ENCODE results near the gene GNPTAB.

The GNPTAB gene

GRCh38 chr12:101779626-101780025 lies 51.1 kb downstream of the GNPTAB start:
- DNase-seq (ENCODE audit: extremely low spot score): no peak
- ChIA-PET CTCF (interaction anchor here (1.0 kb wide), 1 partner anchor 51 kb away, joined by 3 read pairs; no protein-coding TSS in a partner anchor), POLR2A (interaction anchor here (0.9 kb wide), 1 partner anchor 51 kb away, joined by 3 read pairs; the partner anchor contains the start of gene GNPTAB)
- TF ChIP-seq L3MBTL2 (conservative IDR thresholded peaks at IDR 0.05): no peak
- TF ChIP-seq FOXK2 (IDR thresholded peaks at IDR 0.05): no peak
- no peak for TF ChIP-seq BHLHE40 (IDR thresholded peaks at IDR 0.05; ENCODE audit: borderline replicate concordance)
- no peak for TF ChIP-seq SUZ12 (IDR thresholded peaks at IDR 0.05)
- TF ChIP-seq CTBP1 (IDR thresholded peaks at IDR 0.05; ENCODE audit: borderline replicate concordance): no peak

- ChIA-PET CTCF (interaction anchor here (1.0 kb wide), 1 partner anchor 51 kb away, joined by 3 read pairs; no protein-coding TSS in a partner anchor), POLR2A (no interaction called here)
- no peak for DNase-seq (ENCODE audit: extremely low spot score)
- no peak for TF ChIP-seq PKNOX1 (IDR thresholded peaks at IDR 0.05)
- TF ChIP-seq LEF1 (IDR thresholded peaks at IDR 0.05; ENCODE audit: borderline replicate concordance): no peak
- no peak for TF ChIP-seq SP1 (IDR thresholded peaks at IDR 0.05)
- no peak for TF ChIP-seq CTBP1 (IDR thresholded peaks at IDR 0.05; ENCODE audit: borderline replicate concordance)
- TF ChIP-seq ARNT (IDR thresholded peaks at IDR 0.05): no peak
Measured at GRCh38 chr12:101779200-101779599, 51.6 kb downstream of the GNPTAB start.

- CTCF ChIA-PET: no interaction called here
- TF ChIP-seq FOXK2 (IDR thresholded peaks at IDR 0.05): no peak
- TF ChIP-seq CTBP1 (IDR thresholded peaks at IDR 0.05; ENCODE audit: borderline replicate concordance): no peak
- no peak for TF ChIP-seq ZNF384 (IDR thresholded peaks at IDR 0.05)
- no peak for TF ChIP-seq TARDBP (IDR thresholded peaks at IDR 0.05)
- TF ChIP-seq NFRKB (IDR thresholded peaks at IDR 0.05): no peak
- TF ChIP-seq HDGF (IDR thresholded peaks at IDR 0.05; ENCODE audit: borderline replicate concordance): no peak
- no peak for TF ChIP-seq BHLHE40 (IDR thresholded peaks at IDR 0.05; ENCODE audit: borderline replicate concordance)
- no peak for TF ChIP-seq SUZ12 (IDR thresholded peaks at IDR 0.05)
- TF ChIP-seq LEF1 (IDR thresholded peaks at IDR 0.05; ENCODE audit: borderline replicate concordance): no peak
- TF ChIP-seq ELF4 (IDR thresholded peaks at IDR 0.05): no peak
- no peak for TF ChIP-seq FOXM1 (IDR thresholded peaks at IDR 0.05; ENCODE audit: borderline replicate concordance)
- TF ChIP-seq SP1 (IDR thresholded peaks at IDR 0.05): no peak
- no peak for TF ChIP-seq L3MBTL2 (conservative IDR thresholded peaks at IDR 0.05)
- no peak for TF ChIP-seq FOXA1 (IDR thresholded peaks at IDR 0.05)
- no peak for TF ChIP-seq ARNT (IDR thresholded peaks at IDR 0.05)
- no peak for TF ChIP-seq PKNOX1 (IDR thresholded peaks at IDR 0.05)
- no peak for DNase-seq (ENCODE audit: extremely low spot score)
- POLR2A ChIA-PET: no interaction called here
Measured at GRCh38 chr12:101777978-101778377, 52.8 kb downstream of the GNPTAB start.

GRCh38 chr12:101777485-101777884 lies 53.3 kb downstream of the GNPTAB start:
- ChIA-PET POLR2A (no interaction called here), CTCF (interaction anchor here (1.0 kb wide), 1 partner anchor 53 kb away, joined by 3 read pairs; the partner anchor contains the start of gene GNPTAB)
- no peak for DNase-seq (ENCODE audit: extremely low spot score)
- TF ChIP-seq BHLHE40 (IDR thresholded peaks at IDR 0.05; ENCODE audit: borderline replicate concordance) (no peak), FOXM1 (IDR thresholded peaks at IDR 0.05; ENCODE audit: borderline replicate concordance) (no peak), TARDBP (IDR thresholded peaks at IDR 0.05) (no peak), HDGF (IDR thresholded peaks at IDR 0.05; ENCODE audit: borderline replicate concordance) (no peak), CTBP1 (IDR thresholded peaks at IDR 0.05; ENCODE audit: borderline replicate concordance) (no peak), ARNT (IDR thresholded peaks at IDR 0.05) (no peak), FOXK2 (IDR thresholded peaks at IDR 0.05) (no peak), L3MBTL2 (conservative IDR thresholded peaks at IDR 0.05) (no peak)

- DNase-seq (ENCODE audit: extremely low spot score): no peak
- ChIA-PET POLR2A (no interaction called here), CTCF (no interaction called here)
- no peak for TF ChIP-seq ARNT (IDR thresholded peaks at IDR 0.05)
- no peak for TF ChIP-seq HDGF (IDR thresholded peaks at IDR 0.05; ENCODE audit: borderline replicate concordance)
- TF ChIP-seq FOXM1 (IDR thresholded peaks at IDR 0.05; ENCODE audit: borderline replicate concordance): no peak
- TF ChIP-seq BHLHE40 (IDR thresholded peaks at IDR 0.05; ENCODE audit: borderline replicate concordance): no peak
- TF ChIP-seq SUZ12 (IDR thresholded peaks at IDR 0.05): no peak
- TF ChIP-seq ELF4 (IDR thresholded peaks at IDR 0.05): no peak
- no peak for TF ChIP-seq CTBP1 (IDR thresholded peaks at IDR 0.05; ENCODE audit: borderline replicate concordance)
- TF ChIP-seq SP1 (IDR thresholded peaks at IDR 0.05): no peak
- no peak for TF ChIP-seq ZNF384 (IDR thresholded peaks at IDR 0.05)
- TF ChIP-seq L3MBTL2 (conservative IDR thresholded peaks at IDR 0.05): no peak
- no peak for TF ChIP-seq LEF1 (IDR thresholded peaks at IDR 0.05; ENCODE audit: borderline replicate concordance)
- TF ChIP-seq NFRKB (IDR thresholded peaks at IDR 0.05): no peak
- no peak for TF ChIP-seq FOXK2 (IDR thresholded peaks at IDR 0.05)
- TF ChIP-seq PKNOX1 (IDR thresholded peaks at IDR 0.05): no peak
- TF ChIP-seq TARDBP (IDR thresholded peaks at IDR 0.05): no peak
- no peak for TF ChIP-seq FOXA1 (IDR thresholded peaks at IDR 0.05)
Measured at GRCh38 chr12:101775816-101776215, 54.9 kb downstream of the GNPTAB start.

GRCh38 chr12:101773650-101774162 lies 57.1 kb downstream of the GNPTAB start:
- POLR2A ChIA-PET: interaction anchor here (1.1 kb wide), 1 partner anchor 56 kb away, joined by 3 read pairs; the partner anchor contains the start of gene GNPTAB
- CTCF ChIA-PET: interaction anchor here (0.6 to 3.3 kb wide), 11 partner anchors 10 to 365 kb away, joined by 3 to 21 read pairs (median 3); partner anchors contain the start of gene GNPTAB
- peak; percentile 65 for DNase-seq (ENCODE audit: extremely low spot score)
- no peak for TF ChIP-seq L3MBTL2 (conservative IDR thresholded peaks at IDR 0.05)
- TF ChIP-seq BHLHE40 (IDR thresholded peaks at IDR 0.05; ENCODE audit: borderline replicate concordance): no peak
- no peak for TF ChIP-seq SP1 (IDR thresholded peaks at IDR 0.05)
- no peak for TF ChIP-seq HDGF (IDR thresholded peaks at IDR 0.05; ENCODE audit: borderline replicate concordance)
- TF ChIP-seq LEF1 (IDR thresholded peaks at IDR 0.05; ENCODE audit: borderline replicate concordance): no peak
- TF ChIP-seq CTBP1 (IDR thresholded peaks at IDR 0.05; ENCODE audit: borderline replicate concordance): no peak
- no peak for TF ChIP-seq FOXK2 (IDR thresholded peaks at IDR 0.05)
- no peak for TF ChIP-seq SUZ12 (IDR thresholded peaks at IDR 0.05)
- no peak for TF ChIP-seq NFRKB (IDR thresholded peaks at IDR 0.05)
- no peak for TF ChIP-seq ZNF384 (IDR thresholded peaks at IDR 0.05)
- no peak for TF ChIP-seq FOXM1 (IDR thresholded peaks at IDR 0.05; ENCODE audit: borderline replicate concordance)
- no peak for TF ChIP-seq ARNT (IDR thresholded peaks at IDR 0.05)
- TF ChIP-seq PKNOX1 (IDR thresholded peaks at IDR 0.05): no peak
- no peak for TF ChIP-seq ELF4 (IDR thresholded peaks at IDR 0.05)
- TF ChIP-seq FOXA1 (IDR thresholded peaks at IDR 0.05): no peak
- no peak for TF ChIP-seq TARDBP (IDR thresholded peaks at IDR 0.05)
